ENCODE results near the gene AAK1. TPM values are rescaled to one million over a fixed set of nuclear protein-coding genes. Genes with fewer than 3 reads are reported as not detected.
A peak's percentile ranks its signal among the peaks of the same experiment; 100 is the strongest.

Gene AAK1
- total and polyA plus RNA-seq, 2 of the 13 experiments (the other 11 are each of a cell fraction or from before 2014, with no cell fraction given) = 9.8 to 10.3 TPM

DNA sequence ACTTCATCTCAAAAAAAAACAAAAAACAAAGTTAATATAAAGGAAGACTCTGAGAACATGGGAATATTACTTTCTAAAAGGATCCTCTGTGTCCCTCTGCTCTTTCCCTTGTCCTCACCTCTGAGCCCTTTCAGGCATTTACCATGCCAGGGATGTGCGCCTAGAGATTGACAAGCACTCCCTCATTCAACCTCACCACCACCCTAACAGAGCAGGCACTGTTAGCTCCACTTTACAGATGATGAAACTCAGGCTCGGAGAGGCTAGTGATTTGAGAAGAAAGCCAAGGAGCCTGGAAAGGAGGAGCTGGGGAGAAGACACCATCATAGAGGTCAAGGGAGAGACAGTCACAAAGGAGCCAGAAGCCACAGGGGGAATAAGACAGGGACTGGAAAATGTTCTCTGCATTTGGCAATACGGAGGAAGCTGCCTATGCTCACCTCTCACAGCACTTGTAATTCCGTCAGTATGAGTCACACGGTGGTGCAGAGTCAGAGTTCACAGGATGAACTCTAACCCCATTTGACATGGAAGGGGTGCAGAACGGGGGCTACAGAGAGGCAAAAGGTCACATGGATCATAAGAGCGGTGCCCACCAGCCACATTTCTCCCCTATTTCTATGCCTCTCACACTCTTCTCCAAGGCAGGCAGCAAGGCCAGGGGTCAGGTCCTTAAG lies 104.5 kb downstream of the AAK1 start (continued):
- TF ChIP-seq JUNB (CRISPR knock-in tag; IDR thresholded peaks at IDR 0.05; ENCODE audit: borderline replicate concordance) (peak; percentile 86; the same call in 1 of the 2 replicates), ZNF619 (CRISPR knock-in tag; IDR thresholded peaks at IDR 0.05) (no peak), NFKBIZ (CRISPR knock-in tag; IDR thresholded peaks at IDR 0.05) (0 out of 2 replicates have a peak, but pooled peaks have one; percentile 19), ZNF12 (CRISPR knock-in tag; IDR thresholded peaks at IDR 0.05) (peak; percentile 97), PITX1 (CRISPR knock-in tag; IDR thresholded peaks at IDR 0.05) (peak; percentile 76), ZNF501 (CRISPR knock-in tag; IDR thresholded peaks at IDR 0.05) (peak; percentile 64; the same call in 1 of the 2 replicates), ZNF251 (CRISPR knock-in tag; IDR thresholded peaks at IDR 0.05) (no peak), ZNF878 (CRISPR knock-in tag; IDR thresholded peaks at IDR 0.05) (peak; percentile 69; the same call in 1 of the 2 replicates), RCOR2 (CRISPR knock-in tag; IDR thresholded peaks at IDR 0.05) (peak; percentile 65; the same call in 1 of the 2 replicates), ZSCAN25 (CRISPR knock-in tag; IDR thresholded peaks at IDR 0.05) (peak; percentile 80; the same call in 1 of the 2 replicates), PHF20 (CRISPR knock-in tag; IDR thresholded peaks at IDR 0.05) (peak; percentile 48; the same call in 1 of the 2 replicates), ZNF768 (CRISPR knock-in tag; IDR thresholded peaks at IDR 0.05) (no peak), ZNF781 (CRISPR knock-in tag; IDR thresholded peaks at IDR 0.05; ENCODE audit: borderline replicate concordance, not compliant biosample characterization) (no peak), ZNF274 (CRISPR knock-in tag; IDR thresholded peaks at IDR 0.05) (peak; percentile 64; the same call in 1 of the 2 replicates), JDP2 (CRISPR knock-in tag; IDR thresholded peaks at IDR 0.05; ENCODE audit: borderline replicate concordance) (no peak), NR2F1 (CRISPR knock-in tag; IDR thresholded peaks at IDR 0.05) (peak; percentile 97), KDM5B (CRISPR knock-in tag; IDR thresholded peaks at IDR 0.05; ENCODE audit: borderline replicate concordance) (no peak), KAT2B (IDR thresholded peaks at IDR 0.05; ENCODE audit: borderline replicate concordance, low read depth, low read length) (0 out of 2 replicates have a peak, but pooled peaks have one; percentile 3)
- TF ChIP-seq, protein P1, sequence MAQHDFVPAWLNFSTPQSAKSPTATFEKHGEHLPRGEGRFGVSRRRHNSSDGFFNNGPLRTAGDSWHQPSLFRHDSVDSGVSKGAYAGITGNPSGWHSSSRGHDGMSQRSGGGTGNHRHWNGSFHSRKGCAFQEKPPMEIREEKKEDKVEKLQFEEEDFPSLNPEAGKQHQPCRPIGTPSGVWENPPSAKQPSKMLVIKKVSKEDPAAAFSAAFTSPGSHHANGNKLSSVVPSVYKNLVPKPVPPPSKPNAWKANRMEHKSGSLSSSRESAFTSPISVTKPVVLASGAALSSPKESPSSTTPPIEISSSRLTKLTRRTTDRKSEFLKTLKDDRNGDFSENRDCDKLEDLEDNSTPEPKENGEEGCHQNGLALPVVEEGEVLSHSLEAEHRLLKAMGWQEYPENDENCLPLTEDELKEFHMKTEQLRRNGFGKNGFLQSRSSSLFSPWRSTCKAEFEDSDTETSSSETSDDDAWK (CRISPR knock-in tag; IDR thresholded peaks at IDR 0.05) = no peak
- TF ChIP-seq, protein P2, sequence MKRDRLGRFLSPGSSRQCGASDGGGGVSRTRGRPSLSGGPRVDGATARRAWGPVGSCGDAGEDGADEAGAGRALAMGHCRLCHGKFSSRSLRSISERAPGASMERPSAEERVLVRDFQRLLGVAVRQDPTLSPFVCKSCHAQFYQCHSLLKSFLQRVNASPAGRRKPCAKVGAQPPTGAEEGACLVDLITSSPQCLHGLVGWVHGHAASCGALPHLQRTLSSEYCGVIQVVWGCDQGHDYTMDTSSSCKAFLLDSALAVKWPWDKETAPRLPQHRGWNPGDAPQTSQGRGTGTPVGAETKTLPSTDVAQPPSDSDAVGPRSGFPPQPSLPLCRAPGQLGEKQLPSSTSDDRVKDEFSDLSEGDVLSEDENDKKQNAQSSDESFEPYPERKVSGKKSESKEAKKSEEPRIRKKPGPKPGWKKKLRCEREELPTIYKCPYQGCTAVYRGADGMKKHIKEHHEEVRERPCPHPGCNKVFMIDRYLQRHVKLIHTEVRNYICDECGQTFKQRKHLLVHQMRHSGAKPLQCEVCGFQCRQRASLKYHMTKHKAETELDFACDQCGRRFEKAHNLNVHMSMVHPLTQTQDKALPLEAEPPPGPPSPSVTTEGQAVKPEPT (CRISPR knock-in tag; IDR thresholded peaks at IDR 0.05; ENCODE audit: low read depth) = no peak
- TF ChIP-seq, protein P3, sequence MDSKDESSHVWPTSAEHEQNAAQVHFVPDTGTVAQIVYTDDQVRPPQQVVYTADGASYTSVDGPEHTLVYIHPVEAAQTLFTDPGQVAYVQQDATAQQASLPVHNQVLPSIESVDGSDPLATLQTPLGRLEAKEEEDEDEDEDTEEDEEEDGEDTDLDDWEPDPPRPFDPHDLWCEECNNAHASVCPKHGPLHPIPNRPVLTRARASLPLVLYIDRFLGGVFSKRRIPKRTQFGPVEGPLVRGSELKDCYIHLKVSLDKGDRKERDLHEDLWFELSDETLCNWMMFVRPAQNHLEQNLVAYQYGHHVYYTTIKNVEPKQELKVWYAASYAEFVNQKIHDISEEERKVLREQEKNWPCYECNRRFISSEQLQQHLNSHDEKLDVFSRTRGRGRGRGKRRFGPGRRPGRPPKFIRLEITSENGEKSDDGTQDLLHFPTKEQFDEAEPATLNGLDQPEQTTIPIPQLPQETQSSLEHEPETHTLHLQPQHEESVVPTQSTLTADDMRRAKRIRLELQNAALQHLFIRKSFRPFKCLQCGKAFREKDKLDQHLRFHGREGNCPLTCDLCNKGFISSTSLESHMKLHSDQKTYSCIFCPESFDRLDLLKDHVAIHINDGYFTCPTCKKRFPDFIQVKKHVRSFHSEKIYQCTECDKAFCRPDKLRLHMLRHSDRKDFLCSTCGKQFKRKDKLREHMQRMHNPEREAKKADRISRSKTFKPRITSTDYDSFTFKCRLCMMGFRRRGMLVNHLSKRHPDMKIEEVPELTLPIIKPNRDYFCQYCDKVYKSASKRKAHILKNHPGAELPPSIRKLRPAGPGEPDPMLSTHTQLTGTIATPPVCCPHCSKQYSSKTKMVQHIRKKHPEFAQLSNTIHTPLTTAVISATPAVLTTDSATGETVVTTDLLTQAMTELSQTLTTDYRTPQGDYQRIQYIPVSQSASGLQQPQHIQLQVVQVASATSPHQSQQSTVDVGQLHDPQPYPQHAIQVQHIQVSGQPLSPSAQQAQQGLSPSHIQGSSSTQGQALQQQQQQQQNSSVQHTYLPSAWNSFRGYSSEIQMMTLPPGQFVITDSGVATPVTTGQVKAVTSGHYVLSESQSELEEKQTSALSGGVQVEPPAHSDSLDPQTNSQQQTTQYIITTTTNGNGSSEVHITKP (CRISPR knock-in tag; IDR thresholded peaks at IDR 0.05; ENCODE audit: low read depth) = peak; percentile 50; the same call in 1 of the 2 replicates
- TF ChIP-seq, protein P4, sequence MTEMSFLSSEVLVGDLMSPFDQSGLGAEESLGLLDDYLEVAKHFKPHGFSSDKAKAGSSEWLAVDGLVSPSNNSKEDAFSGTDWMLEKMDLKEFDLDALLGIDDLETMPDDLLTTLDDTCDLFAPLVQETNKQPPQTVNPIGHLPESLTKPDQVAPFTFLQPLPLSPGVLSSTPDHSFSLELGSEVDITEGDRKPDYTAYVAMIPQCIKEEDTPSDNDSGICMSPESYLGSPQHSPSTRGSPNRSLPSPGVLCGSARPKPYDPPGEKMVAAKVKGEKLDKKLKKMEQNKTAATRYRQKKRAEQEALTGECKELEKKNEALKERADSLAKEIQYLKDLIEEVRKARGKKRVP (CRISPR knock-in tag; IDR thresholded peaks at IDR 0.05) = peak in 1 of 2 experiments; percentile 21; a peak in 1 of 4 replicates
